Measurements from ENCODE around the gene EBF3. TPM values are rescaled to one million over a fixed set of nuclear protein-coding genes. Genes with fewer than 3 reads are reported as not detected.
A peak's percentile ranks its signal among the peaks of the same experiment; 100 is the strongest.

Gene EBF3
- total RNA-seq, 1 donor from 2014 or later, result 44.4 TPM

GRCh38 chr10:129945064-129945463 is 19.0 kb downstream of the EBF3 start:
- peak; percentile 45 for DNase-seq

- no peak for DNase-seq
Observed at GRCh38 chr10:129944456-129944855, 19.6 kb downstream of the EBF3 start.

- peak; percentile 73 for DNase-seq
Observed at GRCh38 chr10:129942936-129943715, 20.9 kb downstream of the EBF3 start.

GRCh38 chr10:129942391-129942790 is 21.7 kb downstream of the EBF3 start:
- no peak for DNase-seq

GRCh38 chr10:129942019-129942277 is 22.1 kb downstream of the EBF3 start:
- no peak for DNase-seq

GRCh38 chr10:129941199-129942018 is 22.7 kb downstream of the EBF3 start:
- DNase-seq, result peak; percentile 61

GRCh38 chr10:129940617-129941198 is 23.4 kb downstream of the EBF3 start:
- DNase-seq, result no peak

- no peak for DNase-seq
Observed at GRCh38 chr10:129939416-129940275, 24.4 kb downstream of the EBF3 start.

GRCh38 chr10:129938460-129938859 is 25.6 kb downstream of the EBF3 start:
- no peak for DNase-seq

GRCh38 chr10:129937351-129937751 is 26.7 kb downstream of the EBF3 start:
- no peak for DNase-seq

GRCh38 chr10:129936923-129937300 is 27.2 kb downstream of the EBF3 start:
- DNase-seq, result no peak

GRCh38 chr10:129936266-129936922 is 27.7 kb downstream of the EBF3 start:
- no peak for DNase-seq

GRCh38 chr10:129935867-129936152 is 28.3 kb downstream of the EBF3 start:
- DNase-seq, result peak; percentile 34

GRCh38 chr10:129935102-129935866 is 28.8 kb downstream of the EBF3 start:
- DNase-seq, result no peak

- no peak for DNase-seq
Observed at GRCh38 chr10:129934196-129934925, 29.7 kb downstream of the EBF3 start.

GRCh38 chr10:129933456-129934092 is 30.5 kb downstream of the EBF3 start:
- no peak for DNase-seq

GRCh38 chr10:129932751-129933433 is 31.2 kb downstream of the EBF3 start:
- DNase-seq, result no peak

- DNase-seq, result no peak
Observed at GRCh38 chr10:129932182-129932581, 31.9 kb downstream of the EBF3 start.

Data from tongue (tissue), 2 donors.